Sigmoid colon (tissue), 4 donors: ENCODE data around the gene BMPR1A.

Experiments used
- CTCF ChIP-seq, 4 experiments: fragments of 450-650 bp in 3 of 4; fragments of 200-600 bp in 1 of 4; IDR thresholded peaks; one replicate each; pipeline ENCODE4 v1.5.1; 2016 to 2019; ENCODE audit warnings: antibody characterized with exemption in 4 of 4, mild to moderate bottlenecking in 3 of 4, moderate library complexity in 2 of 4
- EP300 ChIP-seq, 4 donors: sonication (generic); formaldehyde crosslinking; IDR thresholded peaks; one replicate each; pipeline ENCODE4 v1.6.1; 2017; ENCODE audit warnings: antibody characterized with exemption in 4 of 4
- POLR2A ChIP-seq, 2 donors: fragments of 450-650 bp; IDR thresholded peaks; one replicate each; pipeline ENCODE4 v1.6.1; 2016; ENCODE audit warnings: antibody characterized with exemption in 2 of 2, mild to moderate bottlenecking in 2 of 2, moderate library complexity in 2 of 2
- POLR2AphosphoS5 ChIP-seq, 4 donors: sonication (generic); formaldehyde crosslinking; IDR thresholded peaks; one replicate each; pipeline ENCODE4 v1.6.1; 2017; ENCODE audit warnings: antibody characterized with exemption in 4 of 4

- TF ChIP-seq POLR2A (IDR thresholded peaks at IDR 0.05) (no peak), CTCF (IDR thresholded peaks at IDR 0.05) (no peak), POLR2AphosphoS5 (IDR thresholded peaks at IDR 0.05) (no peak), EP300 (IDR thresholded peaks at IDR 0.05) (no peak)
Observed at GRCh38 chr10:86889997-86890396, 133.6 kb downstream of the BMPR1A start.
